ENCODE results near the gene COL17A1.

Gene COL17A1

GRCh38 chr10:104072786-104073185, 12.9 kb downstream of the COL17A1 start:
- H3K79me2 ChIP-seq = no peaks in the 10 kb centered on the region
- no peak overlapping the region for H3K27ac ChIP-seq
- H3K27me3 ChIP-seq (ENCODE audit: control insufficient read depth, insufficient read depth, low read length) = no peaks in the 10 kb centered on the region
- H3K9me3 ChIP-seq (ENCODE audit: control insufficient read depth, low read length) = no peaks in the 10 kb centered on the region
- no peak overlapping the region for H3K4me2 ChIP-seq (ENCODE audit: low read length)
- peaks cover 19% of the 10 kb centered on the region for H3K4me1 ChIP-seq
- TF ChIP-seq, protein P1, sequence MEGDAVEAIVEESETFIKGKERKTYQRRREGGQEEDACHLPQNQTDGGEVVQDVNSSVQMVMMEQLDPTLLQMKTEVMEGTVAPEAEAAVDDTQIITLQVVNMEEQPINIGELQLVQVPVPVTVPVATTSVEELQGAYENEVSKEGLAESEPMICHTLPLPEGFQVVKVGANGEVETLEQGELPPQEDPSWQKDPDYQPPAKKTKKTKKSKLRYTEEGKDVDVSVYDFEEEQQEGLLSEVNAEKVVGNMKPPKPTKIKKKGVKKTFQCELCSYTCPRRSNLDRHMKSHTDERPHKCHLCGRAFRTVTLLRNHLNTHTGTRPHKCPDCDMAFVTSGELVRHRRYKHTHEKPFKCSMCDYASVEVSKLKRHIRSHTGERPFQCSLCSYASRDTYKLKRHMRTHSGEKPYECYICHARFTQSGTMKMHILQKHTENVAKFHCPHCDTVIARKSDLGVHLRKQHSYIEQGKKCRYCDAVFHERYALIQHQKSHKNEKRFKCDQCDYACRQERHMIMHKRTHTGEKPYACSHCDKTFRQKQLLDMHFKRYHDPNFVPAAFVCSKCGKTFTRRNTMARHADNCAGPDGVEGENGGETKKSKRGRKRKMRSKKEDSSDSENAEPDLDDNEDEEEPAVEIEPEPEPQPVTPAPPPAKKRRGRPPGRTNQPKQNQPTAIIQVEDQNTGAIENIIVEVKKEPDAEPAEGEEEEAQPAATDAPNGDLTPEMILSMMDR (IDR thresholded peaks at IDR 0.05) = no peak
- no peak overlapping the region for H3K4me3 ChIP-seq (ENCODE audit: low read depth, low read length)
- no peak overlapping the region for H2AFZ ChIP-seq
- no peaks in the 10 kb centered on the region for H3K36me3 ChIP-seq (ENCODE audit: control insufficient read depth, insufficient read depth, low read length)
- no peak overlapping the region for H3K9ac ChIP-seq

DNA sequence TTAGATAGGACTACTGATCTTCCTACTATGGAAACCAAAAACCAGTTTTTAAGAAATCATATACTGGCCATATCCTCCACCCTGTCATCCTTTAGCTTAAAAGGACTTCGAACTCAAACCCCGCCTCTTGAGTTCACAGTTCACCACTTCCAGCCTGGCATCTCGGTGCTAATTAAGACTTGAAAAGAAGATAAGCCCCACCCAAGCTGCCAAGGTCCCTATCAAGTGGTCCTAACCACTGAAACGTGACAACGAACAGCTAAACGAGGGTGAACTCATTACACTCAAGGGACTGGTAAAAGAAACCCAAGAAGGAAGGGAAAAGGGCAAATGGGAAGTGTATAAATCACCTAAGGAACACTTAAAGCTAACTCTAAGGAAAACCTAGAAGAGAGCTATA, 16.1 kb downstream of the COL17A1 start:
- Histone ChIP-seq H2AFZ (no peak overlapping the region), H3K27ac (no peak overlapping the region), H3K9ac (no peak overlapping the region), H3K9me3 (ENCODE audit: control insufficient read depth, low read length) (no peaks in the 10 kb centered on the region), H3K79me2 (no peaks in the 10 kb centered on the region), H3K4me2 (ENCODE audit: low read length) (no peak overlapping the region), H3K27me3 (ENCODE audit: control insufficient read depth, insufficient read depth, low read length) (no peaks in the 10 kb centered on the region), H3K36me3 (ENCODE audit: control insufficient read depth, insufficient read depth, low read length) (no peaks in the 10 kb centered on the region), H3K4me3 (ENCODE audit: low read depth, low read length) (no peak overlapping the region), H3K4me1 (peaks cover 25% of the 10 kb centered on the region)
- TF ChIP-seq, protein P1 (IDR thresholded peaks at IDR 0.05) = no peak

DNA sequence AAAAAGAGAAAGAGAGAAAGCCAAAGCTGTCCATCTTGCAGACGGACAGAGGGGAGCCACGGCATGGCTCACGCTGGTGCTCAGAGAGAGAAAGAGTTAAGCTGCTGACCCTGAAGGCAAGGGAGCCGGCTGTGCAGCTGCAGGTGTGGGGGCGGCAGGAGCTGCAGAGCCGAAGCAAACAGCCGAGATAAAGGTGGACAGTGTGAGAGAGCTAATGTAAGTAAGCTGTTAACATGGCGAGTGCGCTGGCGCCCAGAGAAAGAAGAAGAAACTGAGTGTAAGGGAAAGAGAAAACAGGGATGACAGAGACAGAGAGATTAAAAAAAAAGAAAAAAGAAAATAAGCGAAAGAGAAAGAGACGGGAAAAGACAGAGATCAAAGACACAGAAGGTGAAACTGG, 18.2 kb downstream of the COL17A1 start:
- no peaks in the 10 kb centered on the region for H3K79me2 ChIP-seq
- no peak overlapping the region for H2AFZ ChIP-seq
- no peak overlapping the region for H3K9ac ChIP-seq
- H3K27ac ChIP-seq = no peak overlapping the region
- H3K27me3 ChIP-seq (ENCODE audit: control insufficient read depth, insufficient read depth, low read length) = no peaks in the 10 kb centered on the region
- no peak overlapping the region for H3K4me2 ChIP-seq (ENCODE audit: low read length)
- H3K36me3 ChIP-seq (ENCODE audit: control insufficient read depth, insufficient read depth, low read length) = no peaks in the 10 kb centered on the region
- TF ChIP-seq, protein P1 (IDR thresholded peaks at IDR 0.05) = no peak
- peaks cover 40% of the 10 kb centered on the region for H3K4me1 ChIP-seq
- H3K4me3 ChIP-seq (ENCODE audit: low read depth, low read length) = no peak overlapping the region
- no peaks in the 10 kb centered on the region for H3K9me3 ChIP-seq (ENCODE audit: control insufficient read depth, low read length)

DNA sequence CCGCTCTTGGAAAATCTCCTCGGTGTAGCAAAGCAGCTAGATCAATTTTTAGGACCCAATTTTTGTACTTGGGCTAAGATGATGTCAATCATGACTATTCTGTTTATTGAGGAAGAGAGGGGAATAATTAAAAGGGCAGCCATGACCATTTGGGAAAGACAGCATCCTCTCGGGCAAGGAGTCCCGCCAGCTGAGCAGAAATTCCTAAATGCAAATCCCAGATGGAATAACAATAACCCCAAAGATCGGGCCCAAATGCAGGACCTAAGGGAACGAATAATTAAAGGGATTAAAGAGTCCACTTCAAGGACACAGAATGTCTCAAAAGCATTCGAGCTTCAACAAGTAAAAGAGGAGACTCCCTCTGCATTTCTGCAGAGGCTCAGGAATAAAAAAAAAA, 18.7 kb downstream of the COL17A1 start:
- H3K9me3 ChIP-seq (ENCODE audit: control insufficient read depth, low read length) = no peaks in the 10 kb centered on the region
- H3K27ac ChIP-seq = no peak overlapping the region
- H3K4me1 ChIP-seq = peaks cover 43% of the 10 kb centered on the region
- no peak overlapping the region for H3K9ac ChIP-seq
- H2AFZ ChIP-seq = no peak overlapping the region
- H3K79me2 ChIP-seq = no peaks in the 10 kb centered on the region
- TF ChIP-seq, protein P1 (IDR thresholded peaks at IDR 0.05) = no peak
- H3K27me3 ChIP-seq (ENCODE audit: control insufficient read depth, insufficient read depth, low read length) = no peaks in the 10 kb centered on the region
- H3K4me3 ChIP-seq (ENCODE audit: low read depth, low read length) = no peak overlapping the region
- no peaks in the 10 kb centered on the region for H3K36me3 ChIP-seq (ENCODE audit: control insufficient read depth, insufficient read depth, low read length)
- H3K4me2 ChIP-seq (ENCODE audit: low read length) = no peak overlapping the region

DNA sequence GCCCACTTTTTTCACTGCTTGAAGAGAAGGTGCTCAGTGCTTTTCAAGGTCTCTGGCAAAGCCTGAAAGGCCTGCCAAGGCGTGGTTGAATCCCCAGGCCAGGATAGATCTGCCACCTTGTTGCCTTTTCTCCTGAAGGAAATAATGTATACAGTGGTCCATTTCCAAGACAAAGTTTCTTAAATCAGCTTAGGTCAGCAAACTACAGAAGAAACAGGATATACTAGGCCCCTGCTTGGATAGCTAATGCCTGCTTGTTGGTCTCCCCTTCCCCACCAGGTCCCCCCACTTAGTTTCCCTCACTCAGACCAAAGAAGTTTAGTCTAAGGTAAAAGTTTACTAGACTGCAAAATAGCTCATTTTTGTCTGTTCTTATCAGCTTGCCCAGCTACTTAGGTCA, 19.9 kb downstream of the COL17A1 start:
- no peaks in the 10 kb centered on the region for H3K9me3 ChIP-seq (ENCODE audit: control insufficient read depth, low read length)
- H3K4me3 ChIP-seq (ENCODE audit: low read depth, low read length) = no peak overlapping the region
- peak overlapping the region; percentile 46 for H3K4me2 ChIP-seq (ENCODE audit: low read length)
- TF ChIP-seq, protein P1 (IDR thresholded peaks at IDR 0.05) = no peak
- no peaks in the 10 kb centered on the region for H3K36me3 ChIP-seq (ENCODE audit: control insufficient read depth, insufficient read depth, low read length)
- peak overlapping the region; percentile 48 for H3K27ac ChIP-seq
- no peaks in the 10 kb centered on the region for H3K27me3 ChIP-seq (ENCODE audit: control insufficient read depth, insufficient read depth, low read length)
- H3K79me2 ChIP-seq = no peaks in the 10 kb centered on the region
- no peak overlapping the region for H3K9ac ChIP-seq
- H2AFZ ChIP-seq = no peak overlapping the region
- peaks cover 47% of the 10 kb centered on the region for H3K4me1 ChIP-seq

All from parathyroid adenoma (tissue), 2 donors.